Liver (tissue), 3 donors: ENCODE results near the gene GJC1.

Source experiments
- JUND ChIP-seq, 2 donors: IDR thresholded peaks; 2 replicates each; pipeline ENCODE4 v1.6.1; 2016; ENCODE audit warnings: antibody characterized with exemption in 2 of 2
- TF ChIP-seq, protein P1 (sequence below): fragments of 150-350 bp; IDR thresholded peaks from 2 replicates; pipeline ENCODE4 v1.5.1; 2017; ENCODE audit warnings: improper control_type of control experiment, low read depth, low read length; ENCODE audit not compliant: missing input control
- donor health status: healthy.
- donor health status: healthy.

DNA sequence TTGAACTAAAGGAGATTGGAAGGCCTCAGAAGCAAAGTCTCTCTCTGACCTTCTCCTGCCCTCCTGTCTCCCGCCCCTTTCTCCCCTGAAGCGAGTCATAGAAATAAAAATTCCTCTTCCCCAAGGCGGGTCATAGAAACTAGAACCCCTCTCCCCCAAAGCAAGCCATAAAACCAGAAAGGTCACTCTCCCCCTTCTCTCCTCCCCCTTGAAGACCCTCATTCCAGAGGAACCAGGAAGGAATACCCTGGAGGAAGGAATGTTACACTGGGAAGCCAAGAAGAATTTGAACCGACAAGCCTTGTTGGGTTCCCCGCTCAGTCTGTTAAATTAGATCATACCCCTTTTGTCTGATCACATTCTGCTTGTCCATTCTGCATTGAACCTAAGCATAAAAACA lies 2.7 kb upstream of the GJC1 start:
- TF ChIP-seq JUND (IDR thresholded peaks at IDR 0.05) = no peak
- TF ChIP-seq, protein P1, sequence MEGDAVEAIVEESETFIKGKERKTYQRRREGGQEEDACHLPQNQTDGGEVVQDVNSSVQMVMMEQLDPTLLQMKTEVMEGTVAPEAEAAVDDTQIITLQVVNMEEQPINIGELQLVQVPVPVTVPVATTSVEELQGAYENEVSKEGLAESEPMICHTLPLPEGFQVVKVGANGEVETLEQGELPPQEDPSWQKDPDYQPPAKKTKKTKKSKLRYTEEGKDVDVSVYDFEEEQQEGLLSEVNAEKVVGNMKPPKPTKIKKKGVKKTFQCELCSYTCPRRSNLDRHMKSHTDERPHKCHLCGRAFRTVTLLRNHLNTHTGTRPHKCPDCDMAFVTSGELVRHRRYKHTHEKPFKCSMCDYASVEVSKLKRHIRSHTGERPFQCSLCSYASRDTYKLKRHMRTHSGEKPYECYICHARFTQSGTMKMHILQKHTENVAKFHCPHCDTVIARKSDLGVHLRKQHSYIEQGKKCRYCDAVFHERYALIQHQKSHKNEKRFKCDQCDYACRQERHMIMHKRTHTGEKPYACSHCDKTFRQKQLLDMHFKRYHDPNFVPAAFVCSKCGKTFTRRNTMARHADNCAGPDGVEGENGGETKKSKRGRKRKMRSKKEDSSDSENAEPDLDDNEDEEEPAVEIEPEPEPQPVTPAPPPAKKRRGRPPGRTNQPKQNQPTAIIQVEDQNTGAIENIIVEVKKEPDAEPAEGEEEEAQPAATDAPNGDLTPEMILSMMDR = no peak
